ENCODE data around the gene AQP6. TPM values are rescaled to one million over a fixed set of nuclear protein-coding genes. Genes with fewer than 3 reads are reported as not detected.

AQP6 gene
- total RNA-seq, 1 experiment from 2014 or later: not detected

Other genes with a start within 250 kb of the AQP6 start
- gene TMBIM6, start 231.4 kb upstream of the AQP6 start, total RNA-seq (2014; rRNA removed): 413 and 429 TPM in 2 replicates
- 27.8 and 29.8 TPM in 2 replicates for gene NCKAP5L, start 144.5 kb upstream of the AQP6 start, total RNA-seq (2014; rRNA removed)
- 2.5 and 2.9 TPM in 2 replicates for gene BCDIN3D, start 129.8 kb upstream of the AQP6 start, total RNA-seq (2014; rRNA removed)
- gene FAIM2, start 69.0 kb upstream of the AQP6 start, total RNA-seq (2014; rRNA removed): 4.1 and 4.2 TPM in 2 replicates
- gene AQP2, start 22.2 kb upstream of the AQP6 start, total RNA-seq (2014; rRNA removed): not detected in 2 replicates
- gene AQP5, start 11.1 kb upstream of the AQP6 start, total RNA-seq (2014; rRNA removed): 0.11 TPM in 1 of 2 replicates, not detected in the other
- gene RACGAP1, start 52.5 kb downstream of the AQP6 start, total RNA-seq (2014; rRNA removed): 167 and 177 TPM in 2 replicates
- gene ASIC1, start 84.6 kb downstream of the AQP6 start, total RNA-seq (2014; rRNA removed): 1.2 and 4.3 TPM in 2 replicates
- gene SMARCD1, start 112.4 kb downstream of the AQP6 start, total RNA-seq (2014; rRNA removed): 49.2 and 66.8 TPM in 2 replicates
- 0.17 TPM in 1 of 2 replicates, not detected in the other for gene GPD1, start 131.1 kb downstream of the AQP6 start, total RNA-seq (2014; rRNA removed)
- gene COX14, start 139.3 kb downstream of the AQP6 start, total RNA-seq (2014; rRNA removed): 41.7 and 44.0 TPM in 2 replicates
- 30.7 and 30.8 TPM in 2 replicates for gene CERS5, start 194.4 kb downstream of the AQP6 start, total RNA-seq (2014; rRNA removed)

Data from LHCN-M2 (cell line).